Astrocyte (in vitro differentiated cells and primary cell): ENCODE measurements around the gene NKAIN1. TPM values are rescaled to one million over a fixed set of nuclear protein-coding genes. Genes with fewer than 3 reads are reported as not detected.

Experiments used
- DNase-seq: peaks from one replicate; pipeline ENCODE4 v3.0.0-alpha.2; 2010; ENCODE audit warnings: low read depth
- FAIRE-seq: peaks from 2 replicates; lab custom pipeline; 2011; peaks lifted over from hg19 to GRCh38; lab: Jason Lieb, UNC
- H2AFZ ChIP-seq: 2 replicates; pipeline ENCODE4 v1.6.0; 2012; ENCODE audit warnings: low read depth, low read length, inconsistent platforms
- H3K27ac ChIP-seq: 2 replicates; pipeline ENCODE4 v1.5.1; 2011; ENCODE audit warnings: low read depth, low read length, inconsistent platforms
- H3K27me3 ChIP-seq: 2 replicates; pipeline ENCODE4 v1.6.0; 2011; ENCODE audit warnings: low read length, inconsistent platforms; ENCODE audit not compliant: insufficient read depth
- H3K36me3 ChIP-seq: 2 replicates; pipeline ENCODE4 v1.5.1; 2011; ENCODE audit warnings: low read length, inconsistent platforms; ENCODE audit not compliant: insufficient read depth
- H3K4me1 ChIP-seq: 2 replicates; pipeline ENCODE4 v1.5.1; 2011; ENCODE audit warnings: low read length, inconsistent platforms; ENCODE audit not compliant: insufficient read depth
- H3K4me2 ChIP-seq: 2 replicates; pipeline ENCODE4 v1.6.0; 2012; ENCODE audit warnings: low read length, inconsistent platforms
- H3K4me3 ChIP-seq: 2 replicates; pipeline ENCODE4 v1.5.1; 2011; ENCODE audit warnings: low read depth, mild to moderate bottlenecking, low read length, inconsistent platforms; ENCODE audit not compliant: insufficient read depth
- H3K79me2 ChIP-seq: 2 replicates; pipeline ENCODE4 v1.6.0; 2012; ENCODE audit warnings: mild to moderate bottlenecking, low read length, inconsistent platforms; ENCODE audit not compliant: insufficient read depth
- H3K9ac ChIP-seq: 2 replicates; pipeline ENCODE4 v1.6.0; 2012; ENCODE audit warnings: mild to moderate bottlenecking, low read length, inconsistent platforms
- H3K9me3 ChIP-seq: 2 replicates; pipeline ENCODE4 v1.5.1; 2012; ENCODE audit warnings: low read depth, mild to moderate bottlenecking, low read length, inconsistent platforms; ENCODE audit not compliant: insufficient read depth
- H4K20me1 ChIP-seq: 2 replicates; pipeline ENCODE4 v1.6.0; 2012; ENCODE audit warnings: low read length, inconsistent platforms; ENCODE audit not compliant: insufficient read depth
- H3K27ac Mint-ChIP-seq: one replicate; pipeline ENCODE4 v1.8.0; 2021; ENCODE audit warnings: mild to moderate bottlenecking, mixed read lengths; ENCODE audit not compliant: unreplicated experiment
- H3K27me3 Mint-ChIP-seq: one replicate; pipeline ENCODE4 v1.8.0; 2021; ENCODE audit warnings: low read depth, mixed read lengths; ENCODE audit not compliant: unreplicated experiment
- H3K36me3 Mint-ChIP-seq: one replicate; pipeline ENCODE4 v1.8.0; 2021; ENCODE audit warnings: low read depth, mixed read lengths; ENCODE audit not compliant: unreplicated experiment
- H3K4me1 Mint-ChIP-seq: one replicate; pipeline ENCODE4 v1.8.0; 2021; ENCODE audit warnings: low read depth, mixed read lengths; ENCODE audit not compliant: unreplicated experiment
- H3K4me3 Mint-ChIP-seq: one replicate; pipeline ENCODE4 v1.8.0; 2021; ENCODE audit warnings: mild to moderate bottlenecking, moderate library complexity, mixed read lengths; ENCODE audit not compliant: unreplicated experiment
- H3K9me3 Mint-ChIP-seq: one replicate; pipeline ENCODE4 v1.8.0; 2021; ENCODE audit warnings: mild to moderate bottlenecking, mixed read lengths; ENCODE audit not compliant: unreplicated experiment
- CTCF ChIP-seq: IDR thresholded peaks from 2 replicates; pipeline ENCODE4 v1.5.1; 2011; ENCODE audit warnings: low read depth, mild to moderate bottlenecking, inconsistent platforms, low read length, moderate library complexity; ENCODE audit not compliant: insufficient read depth
- EZH2 ChIP-seq: IDR thresholded peaks from 2 replicates; pipeline ENCODE4 v1.6.1; 2012; ENCODE audit warnings: mild to moderate bottlenecking, low read length, inconsistent platforms; ENCODE audit not compliant: insufficient read depth
- total RNA-seq: library from RNA; stranded (reverse); gene quantifications from 2 replicates; pipeline ENCODE4 v1.2.1, GENCODE V29; 2021

The NKAIN1 gene
- total RNA-seq, 1 donor from 2014 or later: 5.6 TPM

GRCh38 chr1:31214316-31215064 lies 25.2 kb downstream of the NKAIN1 start:
- H3K36me3 Mint-ChIP-seq: peaks cover 7% of the 10 kb centered on the region
- H3K27me3 Mint-ChIP-seq: no peaks in the 10 kb centered on the region
- Histone ChIP-seq H3K36me3 (no peaks in the 10 kb centered on the region), H3K4me1 (no peaks in the 10 kb centered on the region), H3K4me2 (no peak overlapping the region), H3K9me3 (no peaks in the 10 kb centered on the region), H2AFZ (no peak overlapping the region), H3K27ac (no peak overlapping the region), H3K27me3 (peaks cover 5% of the 10 kb centered on the region), H3K79me2 (no peaks in the 10 kb centered on the region), H4K20me1 (no peaks in the 10 kb centered on the region), H3K4me3 (no peak overlapping the region), H3K9ac (no peak overlapping the region)
- no peak for FAIRE-seq
- TF ChIP-seq EZH2 (no peak), CTCF (no peak)
- DNase-seq: no peak
- no peak overlapping the region for H3K27ac Mint-ChIP-seq
- H3K4me1 Mint-ChIP-seq: peaks cover 8% of the 10 kb centered on the region
- no peak overlapping the region for H3K4me3 Mint-ChIP-seq
- peaks cover 24% of the 10 kb centered on the region for H3K9me3 Mint-ChIP-seq

- H3K9me3 Mint-ChIP-seq: peaks cover 28% of the 10 kb centered on the region
- FAIRE-seq: no peak
These were observed 31.2 kb downstream of the NKAIN1 start for GRCh38 chr1:31208361-31208945.

More at GRCh38 chr1:31208361-31208945, 31.2 kb downstream of the NKAIN1 start:
- Histone ChIP-seq H3K9ac (no peak overlapping the region), H3K36me3 (no peaks in the 10 kb centered on the region), H3K9me3 (no peaks in the 10 kb centered on the region), H2AFZ (no peak overlapping the region), H3K4me3 (no peak overlapping the region), H3K27ac (no peak overlapping the region), H4K20me1 (no peaks in the 10 kb centered on the region), H3K79me2 (no peaks in the 10 kb centered on the region), H3K4me1 (no peaks in the 10 kb centered on the region), H3K4me2 (no peak overlapping the region), H3K27me3 (no peaks in the 10 kb centered on the region)
- Mint-ChIP-seq H3K4me1 (no peaks in the 10 kb centered on the region), H3K36me3 (peaks cover 6% of the 10 kb centered on the region), H3K4me3 (no peak overlapping the region), H3K27ac (no peak overlapping the region), H3K27me3 (no peaks in the 10 kb centered on the region)
- no peak for DNase-seq
- TF ChIP-seq EZH2: no peak
- TF ChIP-seq CTCF: no peak
